GM12875 (cell line): Measurements from ENCODE around the gene NFX1.

Experiments used
- H3K4me3 ChIP-seq: one replicate; pipeline ENCODE4 v1.5.1; 2011; ENCODE audit warnings: low read depth, low read length, control low read depth
- CTCF ChIP-seq: IDR thresholded peaks from 2 replicates; pipeline ENCODE4 v1.5.1; 2011; ENCODE audit warnings: low read depth, mild to moderate bottlenecking, control low read depth, inconsistent platforms, low read length, moderate library complexity, borderline replicate concordance; ENCODE audit not compliant: insufficient read depth

NFX1 gene

GRCh38 chr9:33408087-33408486 is 117.8 kb downstream of the NFX1 start:
- no peak overlapping the region for H3K4me3 ChIP-seq
- TF ChIP-seq CTCF = no peak

GRCh38 chr9:33414268-33414667 is 124.0 kb downstream of the NFX1 start:
- TF ChIP-seq CTCF = no peak
- H3K4me3 ChIP-seq = no peak overlapping the region

GRCh38 chr9:33414889-33415500 is 124.7 kb downstream of the NFX1 start:
- no peak overlapping the region for H3K4me3 ChIP-seq
- TF ChIP-seq CTCF = no peak

GRCh38 chr9:33415501-33416038 is 125.3 kb downstream of the NFX1 start:
- TF ChIP-seq CTCF = peak; percentile 89
- no peak overlapping the region for H3K4me3 ChIP-seq

GRCh38 chr9:33416996-33417395 is 126.7 kb downstream of the NFX1 start:
- TF ChIP-seq CTCF = no peak
- H3K4me3 ChIP-seq = no peak overlapping the region

GRCh38 chr9:33418090-33418489 is 127.8 kb downstream of the NFX1 start:
- no peak for TF ChIP-seq CTCF
- no peak overlapping the region for H3K4me3 ChIP-seq

- no peak overlapping the region for H3K4me3 ChIP-seq
- no peak for TF ChIP-seq CTCF
Measured at GRCh38 chr9:33419708-33420303, 129.5 kb downstream of the NFX1 start.
